SK-N-MC (cell line): Measurements from ENCODE around the gene PEF1.

ENCODE experiments used
- DNase-seq: peaks from one replicate; pipeline ENCODE4 v3.0.0-alpha.2; 2011; ENCODE audit warnings: low read depth, low spot score
- H3K27ac ChIP-seq: fragments of 200-600 bp; sonication (generic); 2 replicates; pipeline ENCODE4 v1.5.1; 2016; ENCODE audit warnings: mixed run types
- H3K36me3 ChIP-seq: fragments of 200-600 bp; sonication (generic); 2 replicates; pipeline ENCODE4 v1.6.1; 2017; ENCODE audit warnings: antibody characterized with exemption, low read length, mixed read lengths; ENCODE audit not compliant: insufficient read depth
- H3K4me3 ChIP-seq: fragments of 200-600 bp; sonication (generic); 2 replicates; pipeline ENCODE4 v1.5.1; 2016
- H3K9ac ChIP-seq: fragments of 200-600 bp; sonication (generic); 2 replicates; pipeline ENCODE4 v1.8.0; 2017; ENCODE audit warnings: mixed run types, mixed read lengths; ENCODE audit not compliant: insufficient read length
- H3K9me3 ChIP-seq: fragments of 200-600 bp; sonication (generic); 2 replicates; pipeline ENCODE4 v1.6.1; 2017; ENCODE audit warnings: low read depth, mild to moderate bottlenecking, antibody characterized with exemption, low read length, moderate library complexity, mixed read lengths
- EZH2 ChIP-seq: fragments of 200-600 bp; sonication (generic); IDR thresholded peaks from one replicate; pipeline ENCODE4 v1.6.1; 2017; ENCODE audit warnings: antibody characterized with exemption
- FOXP2 ChIP-seq: optimal IDR thresholded peaks from 2 replicates; pipeline ENCODE3; 2011; ENCODE audit warnings: mild to moderate bottlenecking, moderate library complexity; ENCODE audit not compliant: insufficient read depth; ENCODE audit errors: extremely low read length, control extremely low read depth
- POLR2AphosphoS5 ChIP-seq: IDR thresholded peaks from 2 replicates; pipeline ENCODE4 v1.6.1; 2012; ENCODE audit warnings: mild to moderate bottlenecking, low read depth, low read length, borderline replicate concordance

PEF1 gene

DNA sequence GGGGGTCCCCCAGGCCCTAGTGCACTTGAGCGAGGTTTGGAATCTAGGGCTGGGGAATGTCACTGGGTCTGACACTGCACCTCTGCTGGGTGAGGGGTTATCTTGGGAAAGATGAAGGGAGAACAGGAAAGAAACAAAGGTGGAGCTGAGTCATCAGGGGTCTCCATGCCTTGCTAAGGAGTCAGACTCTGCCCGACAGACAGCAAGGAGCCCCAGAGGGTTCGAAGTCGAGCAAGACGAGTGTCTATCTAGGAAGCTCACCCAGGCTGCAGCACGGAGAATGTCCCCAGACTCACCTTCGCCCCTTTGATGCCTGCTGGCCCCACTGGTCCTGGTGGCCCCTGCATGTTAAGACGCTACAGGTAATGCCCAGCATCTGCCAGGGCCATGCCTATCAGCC lies 41.1 kb upstream of the PEF1 start:
- H3K4me3 ChIP-seq, result no peak overlapping the region
- H3K9me3 ChIP-seq, result no peaks in the 10 kb centered on the region
- no peak for DNase-seq
- H3K27ac ChIP-seq, result no peak overlapping the region
- no peak overlapping the region for H3K9ac ChIP-seq
- H3K36me3 ChIP-seq, result peaks cover 97% of the 10 kb centered on the region
- TF ChIP-seq POLR2AphosphoS5, result no peak
- TF ChIP-seq FOXP2, result no peak
- no peak for TF ChIP-seq EZH2

- Histone ChIP-seq H3K9me3 (no peaks in the 10 kb centered on the region), H3K27ac (no peak overlapping the region), H3K9ac (no peak overlapping the region), H3K36me3 (peaks cover 97% of the 10 kb centered on the region), H3K4me3 (no peak overlapping the region)
- no peak for DNase-seq
- TF ChIP-seq FOXP2 (no peak), EZH2 (no peak), POLR2AphosphoS5 (no peak)
Observed at GRCh38 chr1:31683997-31684396, 39.3 kb upstream of the PEF1 start.

DNA sequence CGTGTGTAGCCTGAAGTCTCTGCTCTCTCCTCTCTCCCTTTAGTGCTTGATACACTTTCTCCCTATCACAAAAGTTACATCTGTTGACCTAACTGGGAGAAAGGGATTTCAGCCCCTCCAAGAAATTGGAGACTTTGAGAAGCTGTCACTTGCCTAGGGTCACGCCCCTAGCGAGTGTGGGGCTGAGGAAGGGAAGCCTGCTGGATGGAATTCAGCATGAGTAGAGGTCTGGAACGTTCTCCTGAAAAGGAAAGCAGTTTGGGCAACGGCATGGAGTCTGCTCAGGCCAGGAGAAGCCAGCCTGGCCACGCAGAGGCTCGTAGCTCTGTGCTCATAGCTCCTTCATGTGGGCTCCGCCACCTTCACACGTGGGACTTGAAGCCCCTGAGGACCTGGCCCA lies 36.7 kb upstream of the PEF1 start:
- DNase-seq, result no peak
- TF ChIP-seq POLR2AphosphoS5 (no peak), EZH2 (no peak), FOXP2 (no peak)
- Histone ChIP-seq H3K9ac (no peak overlapping the region), H3K27ac (no peak overlapping the region), H3K36me3 (peaks cover 95% of the 10 kb centered on the region), H3K9me3 (no peaks in the 10 kb centered on the region), H3K4me3 (no peak overlapping the region)

GRCh38 chr1:31679676-31680230 lies 35.1 kb upstream of the PEF1 start:
- H3K9me3 ChIP-seq, result no peaks in the 10 kb centered on the region
- peaks cover 92% of the 10 kb centered on the region for H3K36me3 ChIP-seq
- TF ChIP-seq FOXP2 (no peak), EZH2 (no peak)
- H3K4me3 ChIP-seq, result no peak overlapping the region
- DNase-seq, result no peak
- no peak overlapping the region for H3K9ac ChIP-seq
- no peak overlapping the region for H3K27ac ChIP-seq

DNA sequence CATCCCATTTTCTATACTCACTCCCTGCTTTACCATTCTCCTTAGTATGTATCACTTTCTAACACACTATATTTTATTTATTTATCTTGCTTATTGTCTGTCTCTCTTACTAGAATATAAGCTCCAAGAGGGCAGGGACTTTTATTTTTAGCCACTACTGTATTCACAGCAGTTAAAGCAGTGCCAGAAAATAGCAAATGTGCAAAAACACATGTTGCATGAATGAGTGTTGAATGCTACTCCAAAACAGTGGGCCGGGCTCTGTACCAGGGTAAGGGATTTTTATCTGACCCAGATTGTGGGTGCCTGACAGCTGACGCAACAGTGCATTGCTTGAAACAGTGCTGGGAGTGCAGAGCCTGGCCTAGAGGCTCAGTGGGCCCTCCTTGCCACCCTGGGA lies 34.4 kb upstream of the PEF1 start:
- Histone ChIP-seq H3K4me3 (no peak overlapping the region), H3K9ac (no peak overlapping the region), H3K9me3 (no peaks in the 10 kb centered on the region), H3K27ac (no peak overlapping the region), H3K36me3 (peaks cover 92% of the 10 kb centered on the region)
- TF ChIP-seq EZH2 (no peak), FOXP2 (no peak), POLR2AphosphoS5 (no peak)
- DNase-seq, result no peak

- no peak overlapping the region for H3K4me3 ChIP-seq
- no peaks in the 10 kb centered on the region for H3K9me3 ChIP-seq
- no peak overlapping the region for H3K9ac ChIP-seq
- no peak overlapping the region for H3K27ac ChIP-seq
- DNase-seq, result no peak
- H3K36me3 ChIP-seq, result peaks cover 92% of the 10 kb centered on the region
- no peak for TF ChIP-seq EZH2
- TF ChIP-seq FOXP2, result no peak
- TF ChIP-seq POLR2AphosphoS5, result no peak
Observed at GRCh38 chr1:31678681-31679080, 34.0 kb upstream of the PEF1 start.

DNA sequence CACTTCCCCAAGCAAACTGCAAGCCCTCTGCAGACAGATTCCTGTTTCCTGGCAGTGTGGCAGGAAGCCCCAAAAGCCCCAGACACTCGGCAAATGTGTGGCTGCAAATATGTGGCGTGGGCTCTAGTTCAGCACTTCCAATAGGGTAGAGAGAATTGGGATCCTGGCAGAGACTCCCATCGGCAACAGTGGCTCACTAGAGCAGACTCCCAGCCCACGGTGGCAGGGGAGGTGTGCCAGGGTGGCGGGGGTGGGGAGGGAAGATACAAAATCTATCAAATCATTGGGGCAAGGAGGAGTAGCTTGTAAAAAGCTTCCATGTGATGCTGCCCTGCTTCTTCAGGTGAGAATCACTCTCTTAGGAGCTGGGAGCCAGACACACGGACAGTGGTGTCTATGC lies 33.3 kb upstream of the PEF1 start:
- H3K27ac ChIP-seq, result no peak overlapping the region
- peaks cover 86% of the 10 kb centered on the region for H3K36me3 ChIP-seq
- H3K9me3 ChIP-seq, result no peaks in the 10 kb centered on the region
- no peak overlapping the region for H3K4me3 ChIP-seq
- TF ChIP-seq POLR2AphosphoS5, result no peak
- no peak for TF ChIP-seq EZH2
- no peak for DNase-seq
- H3K9ac ChIP-seq, result no peak overlapping the region

DNA sequence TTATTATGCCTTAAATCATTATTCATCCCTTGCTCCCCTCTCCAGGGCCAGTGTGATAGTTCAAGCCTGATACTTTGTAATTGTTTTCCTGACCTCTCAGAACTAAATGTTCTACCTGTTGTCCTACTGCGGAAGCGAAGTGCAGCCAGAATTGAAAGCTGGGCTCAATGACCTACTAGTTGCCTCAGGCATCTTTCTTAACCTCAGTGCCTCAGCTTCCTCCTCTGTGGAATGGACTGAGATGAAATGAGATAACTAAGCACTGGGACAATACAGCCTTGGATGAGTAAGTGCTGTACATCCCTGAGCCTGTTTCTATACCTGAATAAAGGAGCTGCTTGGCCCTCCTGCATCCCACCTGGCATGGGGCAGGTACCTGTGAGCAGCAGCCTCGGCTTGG lies 32.7 kb upstream of the PEF1 start:
- H3K27ac ChIP-seq, result no peak overlapping the region
- TF ChIP-seq EZH2 (no peak), FOXP2 (no peak), POLR2AphosphoS5 (no peak)
- no peak for DNase-seq
- peaks cover 83% of the 10 kb centered on the region for H3K36me3 ChIP-seq
- H3K9ac ChIP-seq, result no peak overlapping the region
- no peak overlapping the region for H3K4me3 ChIP-seq
- H3K9me3 ChIP-seq, result no peaks in the 10 kb centered on the region

- Histone ChIP-seq H3K27ac (no peak overlapping the region), H3K4me3 (no peak overlapping the region), H3K36me3 (peaks cover 83% of the 10 kb centered on the region), H3K9ac (no peak overlapping the region), H3K9me3 (no peaks in the 10 kb centered on the region)
- DNase-seq, result no peak
- TF ChIP-seq EZH2, result no peak
- no peak for TF ChIP-seq POLR2AphosphoS5
- TF ChIP-seq FOXP2, result no peak
Observed at GRCh38 chr1:31675756-31676155, 31.1 kb upstream of the PEF1 start.

GRCh38 chr1:31675161-31675560 lies 30.5 kb upstream of the PEF1 start:
- Histone ChIP-seq H3K27ac (peak overlapping the region; percentile 26; the same call in 1 of the 2 replicates), H3K4me3 (no peak overlapping the region), H3K9ac (no peak overlapping the region), H3K9me3 (no peaks in the 10 kb centered on the region), H3K36me3 (peaks cover 82% of the 10 kb centered on the region)
- no peak for DNase-seq
- TF ChIP-seq POLR2AphosphoS5 (no peak), FOXP2 (no peak), EZH2 (no peak)
